ENCODE results near the gene RPS14.
A peak's percentile ranks its signal among the peaks of the same experiment; 100 is the strongest.

Gene RPS14

DNA sequence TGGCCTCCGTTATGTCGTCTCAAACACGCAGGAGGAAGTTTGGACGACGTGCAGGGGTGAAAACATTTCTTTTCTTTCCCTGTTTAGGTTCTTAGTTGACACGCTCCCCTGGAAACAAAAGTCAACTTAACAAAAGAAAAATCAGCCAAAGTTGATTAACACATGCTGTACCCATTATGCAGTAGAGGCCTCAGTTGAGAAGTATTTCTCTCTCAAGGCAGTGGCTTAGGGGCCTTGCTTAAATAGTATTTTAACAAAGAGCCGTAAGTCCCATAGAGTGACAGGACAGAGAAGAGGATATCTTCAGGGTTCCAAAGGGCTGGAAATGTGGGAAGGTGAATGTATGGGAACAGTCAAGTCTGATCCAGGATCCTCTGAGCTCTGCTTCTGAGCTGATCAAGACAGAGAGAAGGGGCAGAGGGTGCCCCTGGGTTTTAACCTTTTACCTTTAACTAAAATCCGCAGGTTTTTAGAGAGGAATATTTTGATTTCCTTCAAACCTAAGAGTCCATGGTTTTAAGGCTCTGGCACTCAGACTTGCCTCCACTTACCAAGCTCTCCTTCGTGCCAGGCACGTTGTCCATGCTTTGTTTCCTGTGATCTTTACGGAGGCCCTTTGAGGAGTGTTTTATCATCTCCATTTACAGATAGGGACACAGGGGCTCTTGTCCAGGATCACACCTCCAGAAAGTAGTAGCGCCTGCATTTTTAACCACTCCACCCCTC is 36.2 kb downstream of the RPS14 start:
- DNase-seq (ENCODE audit: low read depth in 2 of 2), result no peak

GRCh38 chr5:150412319-150413175 is 37.0 kb downstream of the RPS14 start, which contains the start of gene CD74:
TSS of gene CD74 (minus strand) at chr5:150412910. CDS start at chr5:150412749, 161 bp downstream.
- DNase-seq (ENCODE audit: low read depth in 2 of 2), result peak; percentile 74 to 79

DNA sequence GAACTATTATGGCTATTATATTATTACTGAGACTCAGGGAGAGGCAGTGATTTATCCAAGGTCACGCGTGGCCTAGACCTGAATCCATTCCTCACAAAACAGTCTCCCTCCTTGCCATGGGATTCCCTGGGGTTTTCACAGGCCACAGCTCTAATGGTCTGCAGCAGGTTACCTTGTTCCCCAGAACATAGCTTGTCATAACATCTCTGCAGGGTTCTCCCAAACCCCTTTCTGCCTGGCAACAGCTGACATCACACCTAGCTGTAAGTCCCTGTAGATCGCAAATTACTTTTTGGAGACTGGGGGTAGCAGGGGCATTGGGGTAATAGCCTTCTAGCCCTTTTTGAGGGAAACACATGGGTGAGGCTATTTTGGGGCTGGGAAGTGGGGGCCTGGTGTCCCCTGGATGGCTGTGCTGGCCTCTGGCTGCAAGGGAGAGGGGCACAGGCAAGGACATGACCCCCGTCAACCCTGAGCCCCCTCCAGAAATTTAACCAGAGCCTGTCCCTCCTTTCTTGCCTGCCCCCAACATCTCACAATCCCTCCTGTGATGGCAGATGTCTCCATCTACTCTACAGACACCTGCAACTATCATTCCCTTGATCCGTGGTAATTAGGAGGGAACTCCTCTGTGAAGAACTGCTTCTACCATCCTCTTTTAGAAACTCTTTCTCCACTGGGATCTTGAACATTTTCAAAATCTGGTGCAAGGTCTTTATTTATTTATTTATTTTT is 38.1 kb downstream of the RPS14 start:
- DNase-seq (ENCODE audit: low read depth in 2 of 2), result peak in 1 of 2 donors; percentile 48

GRCh38 chr5:150410524-150411244 is 38.9 kb downstream of the RPS14 start:
- no peak for DNase-seq (ENCODE audit: low read depth in 2 of 2)

DNA sequence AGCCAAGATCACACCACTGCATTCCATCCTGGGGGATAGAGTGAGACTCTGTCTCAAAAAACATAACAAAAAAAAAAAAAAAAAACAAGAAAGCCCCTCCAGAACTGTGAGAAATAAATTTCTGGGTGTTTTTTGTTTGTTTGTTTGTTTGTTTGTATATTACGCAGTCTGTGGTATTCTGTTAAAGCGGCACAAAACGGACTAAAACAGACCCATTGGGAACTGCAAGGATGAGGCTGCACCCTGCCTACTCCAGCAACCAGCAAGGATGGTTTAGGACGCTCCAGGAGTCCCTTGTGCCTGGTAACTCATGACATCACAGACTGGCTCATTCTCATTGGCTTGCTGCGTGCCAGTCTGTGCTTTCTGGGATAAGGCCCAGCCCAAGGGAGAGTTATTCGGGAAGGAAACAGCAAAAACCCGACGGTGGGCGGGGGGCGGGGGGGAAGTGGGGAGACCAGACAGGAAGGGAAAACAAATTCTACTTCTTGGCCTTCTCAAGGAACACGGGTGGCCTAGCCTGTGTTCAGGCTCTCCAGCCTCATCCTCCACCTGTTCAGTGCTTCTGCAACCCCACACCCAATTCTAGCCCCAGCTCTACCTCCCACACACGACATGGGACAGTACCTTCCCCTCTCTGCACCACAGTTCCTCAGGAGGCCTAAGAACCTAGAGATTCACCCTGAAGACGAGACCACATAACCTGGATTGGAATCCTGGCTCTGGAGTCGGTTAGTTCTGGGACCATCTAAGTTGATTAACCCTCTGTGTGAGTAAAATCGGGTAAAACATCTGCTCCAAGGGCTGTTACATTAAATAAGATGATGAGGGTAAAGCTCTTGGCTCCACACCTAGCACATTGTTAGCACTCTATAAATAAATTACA is 39.7 kb downstream of the RPS14 start:
- DNase-seq (ENCODE audit: low read depth in 2 of 2), result no peak

GRCh38 chr5:150408231-150408943 is 41.2 kb downstream of the RPS14 start:
- no peak for DNase-seq (ENCODE audit: low read depth in 2 of 2)

DNA sequence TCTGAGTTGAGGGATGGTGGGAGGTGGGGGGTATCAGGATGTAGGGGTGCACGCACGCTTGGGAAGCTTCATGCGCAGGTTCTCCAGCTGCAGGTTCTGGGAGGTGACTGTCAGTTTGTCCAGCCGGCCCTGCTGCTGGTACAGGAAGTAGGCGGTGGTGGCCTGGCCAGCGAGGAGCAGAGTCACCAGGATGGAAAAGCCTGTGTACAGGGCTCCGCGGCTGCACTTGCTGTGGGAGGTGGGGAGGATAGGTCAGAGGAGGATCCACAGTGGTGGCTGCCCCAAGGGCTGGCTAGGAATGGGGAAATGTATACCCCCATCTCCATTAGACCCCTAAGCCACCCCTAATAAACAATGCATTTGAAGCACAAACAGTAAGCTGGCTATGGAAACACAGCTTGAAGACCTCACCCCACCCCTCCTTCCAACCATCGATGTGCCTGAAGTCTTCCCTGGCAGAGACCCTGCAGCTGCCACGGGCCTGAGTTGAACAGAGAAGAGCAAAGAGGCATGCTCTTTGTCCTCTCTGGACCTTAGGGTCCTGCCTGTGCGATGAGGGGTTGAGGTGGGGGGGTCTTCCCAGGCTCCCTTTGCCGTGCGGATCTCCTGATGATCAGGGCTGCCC is 42.3 kb downstream of the RPS14 start:
- DNase-seq (ENCODE audit: low read depth in 2 of 2), result no peak

DNA sequence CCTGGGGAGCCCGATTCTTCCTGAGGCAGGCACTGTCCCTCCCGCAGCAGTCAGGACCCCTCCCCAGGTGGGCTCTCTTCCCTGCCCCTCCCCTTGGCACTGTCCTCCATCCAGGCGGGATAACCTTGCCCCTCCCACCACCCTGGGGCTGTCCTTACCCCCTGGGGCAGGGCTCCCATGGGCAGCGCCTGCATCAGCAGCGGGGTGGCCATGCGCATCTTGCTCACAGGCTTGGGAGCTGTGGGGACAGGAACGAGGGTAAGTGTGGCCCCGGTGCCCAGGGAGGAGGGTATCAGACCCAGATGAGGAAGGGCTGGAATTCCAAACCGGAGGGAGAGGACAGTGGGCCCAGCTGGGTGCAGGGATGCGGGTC is 42.8 kb downstream of the RPS14 start:
- DNase-seq (ENCODE audit: low read depth in 2 of 2), result no peak

- DNase-seq (ENCODE audit: low read depth in 2 of 2), result no peak
Measured at GRCh38 chr5:150406103-150406722, 43.3 kb downstream of the RPS14 start.

DNA sequence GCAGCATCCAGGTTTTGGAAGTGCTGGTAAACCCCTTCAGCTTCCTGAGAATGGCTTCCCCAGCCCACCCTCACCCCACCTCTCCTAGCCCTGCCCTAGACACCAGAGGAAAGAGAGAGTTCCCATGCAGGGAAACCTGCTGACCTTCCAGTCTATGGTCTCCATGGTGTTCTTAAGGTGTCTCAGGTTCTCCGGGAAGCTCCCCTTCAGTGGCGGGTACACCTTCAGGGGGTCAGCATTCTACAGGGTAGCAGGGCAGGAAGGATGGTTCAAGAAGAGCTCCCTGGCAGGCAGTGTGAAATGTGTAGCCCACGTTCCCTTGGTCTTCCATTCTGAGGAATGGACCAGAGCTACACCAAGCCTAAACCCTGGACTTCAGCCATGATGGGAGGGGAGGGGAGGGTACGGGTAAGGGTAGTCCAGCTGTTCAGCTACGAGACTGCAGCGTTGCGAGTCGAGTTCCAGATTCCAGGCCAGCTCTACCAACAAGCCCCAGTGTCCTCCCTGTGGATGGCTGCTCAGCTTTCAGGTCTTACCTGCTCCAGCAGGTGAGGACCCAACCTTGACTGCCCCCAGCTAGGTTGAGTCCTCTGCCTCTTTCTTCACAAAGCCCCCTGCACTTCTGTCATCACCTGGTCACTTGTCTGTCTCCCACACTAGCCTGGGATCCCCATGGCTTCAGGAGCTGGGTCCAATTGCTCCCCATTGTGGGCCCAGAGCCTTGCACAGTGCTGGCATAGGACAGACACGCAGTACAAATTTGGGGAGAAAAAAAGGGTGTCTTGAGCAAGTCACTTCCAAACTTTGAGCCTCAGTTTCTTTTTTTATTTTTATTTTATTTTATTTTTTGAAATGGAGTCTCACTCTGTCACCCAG is 44.4 kb downstream of the RPS14 start:
- DNase-seq (ENCODE audit: low read depth in 2 of 2), result no peak

DNA sequence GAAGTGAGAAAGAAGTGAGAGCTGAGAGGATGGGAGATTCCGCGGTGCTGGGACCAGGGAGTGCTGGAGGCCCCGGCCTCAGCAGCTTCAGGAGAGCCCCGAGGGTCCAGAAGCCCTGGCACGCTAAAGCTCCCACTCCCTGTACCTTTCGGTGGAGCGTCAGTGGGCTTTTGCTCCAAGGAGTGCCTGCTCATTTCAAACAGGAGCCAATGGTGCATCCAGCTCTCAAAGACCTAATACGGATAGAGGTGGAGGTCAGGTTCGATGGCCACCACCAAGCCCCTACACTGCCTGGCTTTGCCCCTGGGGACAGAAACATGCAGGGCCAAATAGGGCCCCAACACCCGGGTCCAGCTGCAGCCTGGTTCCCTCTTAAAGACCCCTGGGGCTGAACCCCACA is 45.0 kb downstream of the RPS14 start:
- DNase-seq (ENCODE audit: low read depth in 2 of 2), result no peak

- no peak for DNase-seq (ENCODE audit: low read depth in 2 of 2)
Measured at GRCh38 chr5:150404121-150404520, 45.4 kb downstream of the RPS14 start.

- no peak for DNase-seq (ENCODE audit: low read depth in 2 of 2)
Measured at GRCh38 chr5:150402901-150403342, 46.6 kb downstream of the RPS14 start.

DNA sequence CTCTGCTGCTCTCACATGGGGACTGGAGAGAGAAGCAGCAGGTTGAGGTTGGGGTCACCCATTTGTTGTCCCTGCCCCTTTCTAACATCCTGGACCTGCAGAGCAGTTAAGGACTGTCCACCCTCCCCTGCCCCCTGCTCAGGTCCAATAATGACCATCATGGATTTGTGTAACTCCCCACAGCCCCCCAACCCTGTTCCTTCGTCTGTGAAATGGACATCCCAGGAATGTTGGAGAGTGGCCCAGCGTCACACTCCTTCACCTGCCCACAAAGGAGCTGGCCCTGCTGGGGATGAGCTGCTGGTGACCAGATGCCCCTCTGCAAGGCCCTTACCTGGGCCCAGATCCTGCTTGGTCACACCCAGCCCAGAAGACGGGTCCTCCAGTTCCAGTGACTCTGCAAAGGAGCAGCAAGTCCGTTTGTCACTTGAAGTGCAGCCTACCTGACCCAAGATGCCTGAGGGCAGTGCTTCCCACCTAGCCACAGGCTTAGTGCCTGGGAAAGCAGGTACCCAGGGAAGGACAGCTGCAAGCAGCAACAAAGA is 47.2 kb downstream of the RPS14 start:
- no peak for DNase-seq (ENCODE audit: low read depth in 2 of 2)

- no peak for DNase-seq (ENCODE audit: low read depth in 2 of 2)
Measured at GRCh38 chr5:150401376-150402228, 47.9 kb downstream of the RPS14 start.

DNA sequence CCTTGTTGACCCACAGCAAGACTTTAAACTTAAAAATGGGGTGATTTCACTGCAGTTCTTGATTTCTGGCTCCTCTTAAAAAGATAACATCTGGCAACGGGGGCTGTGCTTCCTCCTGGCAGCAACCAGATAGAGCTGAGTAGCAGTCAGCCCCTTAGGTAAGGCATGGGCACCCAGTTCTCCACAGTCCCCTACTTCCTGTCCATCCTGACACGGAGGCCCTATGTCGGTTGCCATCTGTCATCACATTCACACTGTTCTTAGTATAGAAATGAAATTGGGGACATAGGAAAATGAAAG is 48.5 kb downstream of the RPS14 start:
- DNase-seq (ENCODE audit: low read depth in 2 of 2), result no peak
